ENCODE data around the gene SMYD3. TPM values are rescaled to one million over a fixed set of nuclear protein-coding genes. Genes with fewer than 3 reads are reported as not detected.

SMYD3 gene
- total and polyA plus RNA-seq, 2 donors (not counting 1 experiment from before 2014, with no cell fraction given): 9.7 to 37.2 TPM

GRCh38 chr1:246153796-246154212 lies 353.3 kb downstream of the SMYD3 start:
- intact Hi-C loops (cut with micrococcal nuclease): no loop called here
- Histone ChIP-seq H3K27me3 (replicated peaks in 1 of 4; ENCODE audit: control extremely low read depth in 1 of 4, control insufficient read depth in 3 of 4, insufficient read depth in 4 of 4, low read length in 3 of 4) (no peaks in the 10 kb centered on the region), H3K27ac (ENCODE audit: low read length in 2 of 2) (no peak overlapping the region), H3K79me2 (ENCODE audit: control insufficient read depth, insufficient read depth, low read length) (no peaks in the 10 kb centered on the region), H3K4me2 (replicated peaks; ENCODE audit: low read depth, low read length, poor library complexity, severe bottlenecking) (no peak overlapping the region), H3K9ac (ENCODE audit: low read length) (no peak overlapping the region), H3K4me1 (ENCODE audit: control insufficient read depth in 2 of 2, insufficient read depth in 2 of 2, low read length in 2 of 2) (no peaks in the 10 kb centered on the region), H3K9me3 (ENCODE audit: control extremely low read depth in 1 of 3, control insufficient read depth in 2 of 3, insufficient read depth in 1 of 3, low read length in 2 of 3) (no peaks in the 10 kb centered on the region), H4K20me1 (ENCODE audit: control insufficient read depth, insufficient read depth, low read length, poor library complexity, severe bottlenecking) (no peaks in the 10 kb centered on the region), H2AFZ (ENCODE audit: insufficient read depth, low read depth, low read length, poor library complexity, severe bottlenecking) (no peak overlapping the region), H3K36me3 (replicated peaks in 1 of 2; ENCODE audit: control extremely low read depth in 1 of 2, control insufficient read depth in 1 of 2, extremely low read depth in 1 of 2, insufficient read depth in 2 of 2, low read length in 1 of 2) (no peaks in the 10 kb centered on the region), H3K4me3 (ENCODE audit: control extremely low read depth in 1 of 5, extremely low read depth in 1 of 5, insufficient read depth in 1 of 5, low read depth in 2 of 5, low read length in 4 of 5) (no peak overlapping the region)
- ChIA-PET CTCF (no interaction called here), POLR2A (no interaction called here)
- Mint-ChIP-seq H3K27ac (no peak overlapping the region), H3K4me1 (peaks cover 1% of the 10 kb centered on the region), H3K9me3 (ENCODE audit: insufficient read depth) (peaks cover 1% of the 10 kb centered on the region), H3K4me3 (no peak overlapping the region), H3K27me3 (no peaks in the 10 kb centered on the region)
- no peak for DNase-seq
- WGBS (ENCODE audit: insufficient coverage): no CpG with 5 or more reads among the region's 3 CpGs
- TF ChIP-seq EZH2 (IDR thresholded peaks at IDR 0.05; ENCODE audit: borderline replicate concordance, insufficient read depth, low read depth, low read length, poor library complexity, severe bottlenecking) (no peak), CTCF (IDR thresholded peaks at IDR 0.05) (no peak)
- ATAC-seq (ENCODE audit: low read depth): no peak

GRCh38 chr1:246152986-246153431 lies 354.1 kb downstream of the SMYD3 start:
- Histone ChIP-seq H3K27me3 (replicated peaks in 1 of 4; ENCODE audit: control extremely low read depth in 1 of 4, control insufficient read depth in 3 of 4, insufficient read depth in 4 of 4, low read length in 3 of 4) (no peaks in the 10 kb centered on the region), H3K36me3 (replicated peaks in 1 of 2; ENCODE audit: control extremely low read depth in 1 of 2, control insufficient read depth in 1 of 2, extremely low read depth in 1 of 2, insufficient read depth in 2 of 2, low read length in 1 of 2) (no peaks in the 10 kb centered on the region), H3K79me2 (ENCODE audit: control insufficient read depth, insufficient read depth, low read length) (no peaks in the 10 kb centered on the region), H3K9me3 (ENCODE audit: control extremely low read depth in 1 of 3, control insufficient read depth in 2 of 3, insufficient read depth in 1 of 3, low read length in 2 of 3) (peaks cover 0 to 6% (median 5%) of the 10 kb centered on the region in 3 donors), H2AFZ (ENCODE audit: insufficient read depth, low read depth, low read length, poor library complexity, severe bottlenecking) (no peak overlapping the region), H3K27ac (ENCODE audit: low read length in 2 of 2) (no peak overlapping the region), H3K4me1 (ENCODE audit: control insufficient read depth in 2 of 2, insufficient read depth in 2 of 2, low read length in 2 of 2) (no peaks in the 10 kb centered on the region), H3K4me2 (replicated peaks; ENCODE audit: low read depth, low read length, poor library complexity, severe bottlenecking) (no peak overlapping the region), H3K9ac (ENCODE audit: low read length) (no peak overlapping the region), H3K4me3 (ENCODE audit: control extremely low read depth in 1 of 5, extremely low read depth in 1 of 5, insufficient read depth in 1 of 5, low read depth in 2 of 5, low read length in 4 of 5) (no peak overlapping the region), H4K20me1 (ENCODE audit: control insufficient read depth, insufficient read depth, low read length, poor library complexity, severe bottlenecking) (no peaks in the 10 kb centered on the region)
- intact Hi-C loops (cut with micrococcal nuclease): no loop called here
- DNase-seq (no peak), ATAC-seq (ENCODE audit: low read depth) (no peak)
- peaks cover 3% of the 10 kb centered on the region for H3K9me3 Mint-ChIP-seq (ENCODE audit: insufficient read depth)
- TF ChIP-seq EZH2 (IDR thresholded peaks at IDR 0.05; ENCODE audit: borderline replicate concordance, insufficient read depth, low read depth, low read length, poor library complexity, severe bottlenecking): no peak
- TF ChIP-seq CTCF (IDR thresholded peaks at IDR 0.05): no peak
- CTCF ChIA-PET: no interaction called here
- no peak overlapping the region for H3K27ac Mint-ChIP-seq
- POLR2A ChIA-PET: no interaction called here
- WGBS (ENCODE audit: insufficient coverage): 64% methylated on average over 3 of the region's 3 CpGs
- no peaks in the 10 kb centered on the region for H3K27me3 Mint-ChIP-seq
- H3K4me3 Mint-ChIP-seq: no peak overlapping the region
- no peaks in the 10 kb centered on the region for H3K4me1 Mint-ChIP-seq
